ENCODE results near the gene NFKBIB. TPM values are rescaled to one million over a fixed set of nuclear protein-coding genes. Genes with fewer than 3 reads are reported as not detected.
"Not testable (repeated sequence)": the region's sequence is repeated elsewhere in the genome, so short reads cannot be mapped to it uniquely, and the experiment has no call there.

NFKBIB gene
- total and polyA plus RNA-seq, 10 donors = 18.1 to 33.5 (median 23.1) TPM

DNA sequence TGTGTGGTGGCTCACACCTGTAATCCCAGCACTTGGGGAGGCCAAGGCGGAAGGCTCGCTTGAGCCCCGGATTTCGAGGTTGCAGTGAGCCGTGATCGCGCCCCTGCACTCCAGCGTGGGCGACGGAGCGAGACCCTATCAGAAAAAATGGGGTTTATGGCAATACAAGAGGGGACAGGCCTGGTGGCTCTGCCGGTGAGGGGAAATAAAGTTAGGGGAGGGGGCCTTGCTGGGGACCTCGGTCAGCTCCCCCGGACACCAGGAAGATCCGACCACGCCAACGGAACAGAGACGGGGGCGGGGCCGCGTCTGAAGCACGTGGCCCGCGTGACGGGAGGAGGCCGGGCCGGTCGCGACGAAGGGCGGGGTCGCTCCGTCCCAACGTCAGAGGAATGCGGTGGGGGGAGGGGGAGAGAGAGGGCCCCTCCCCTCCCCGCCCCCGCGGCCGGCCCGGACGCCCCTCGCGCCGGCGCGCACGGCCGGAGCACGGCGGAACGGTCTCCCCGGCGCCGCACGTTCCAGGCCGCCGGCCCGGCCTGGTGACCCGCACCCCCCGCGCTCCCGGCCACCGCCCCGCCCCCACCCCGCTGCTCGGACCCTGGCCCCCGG is 48.0 kb upstream of the NFKBIB start:
- Histone ChIP-seq H3K9me3 (no peaks in the 10 kb centered on the region), H3K4me3 (peak overlapping the region; percentile 54 to 91 (median 60)), H3K36me3 (peaks cover 0 to 21% (median 11%) of the 10 kb centered on the region in 6 donors), H3K27me3 (replicated peaks in 1 of 7) (no peaks in the 10 kb centered on the region), H3K4me1 (peaks cover 20 to 66% (median 51%) of the 10 kb centered on the region in 6 donors), H3K27ac (peak overlapping the region; percentile 95 to 100 (median 99))
- WGBS, 5 donors = 0 to 2% (median 1%) methylated on average over 27 to 67 of the region's 67 CpGs
- peak; percentile 98 for DNase-seq
- intact Hi-C loops (cut with DNase I; ENCODE audit: low total_unique reads) = no loop called here
- TF ChIP-seq POLR2AphosphoS5 (IDR thresholded peaks at IDR 0.05) (peak; percentile 95 to 97 (median 96)), POLR2A (IDR thresholded peaks at IDR 0.05) (peak in 2 of 3 donors; percentile 64 to 85)
- TF ChIP-seq, protein P1, sequence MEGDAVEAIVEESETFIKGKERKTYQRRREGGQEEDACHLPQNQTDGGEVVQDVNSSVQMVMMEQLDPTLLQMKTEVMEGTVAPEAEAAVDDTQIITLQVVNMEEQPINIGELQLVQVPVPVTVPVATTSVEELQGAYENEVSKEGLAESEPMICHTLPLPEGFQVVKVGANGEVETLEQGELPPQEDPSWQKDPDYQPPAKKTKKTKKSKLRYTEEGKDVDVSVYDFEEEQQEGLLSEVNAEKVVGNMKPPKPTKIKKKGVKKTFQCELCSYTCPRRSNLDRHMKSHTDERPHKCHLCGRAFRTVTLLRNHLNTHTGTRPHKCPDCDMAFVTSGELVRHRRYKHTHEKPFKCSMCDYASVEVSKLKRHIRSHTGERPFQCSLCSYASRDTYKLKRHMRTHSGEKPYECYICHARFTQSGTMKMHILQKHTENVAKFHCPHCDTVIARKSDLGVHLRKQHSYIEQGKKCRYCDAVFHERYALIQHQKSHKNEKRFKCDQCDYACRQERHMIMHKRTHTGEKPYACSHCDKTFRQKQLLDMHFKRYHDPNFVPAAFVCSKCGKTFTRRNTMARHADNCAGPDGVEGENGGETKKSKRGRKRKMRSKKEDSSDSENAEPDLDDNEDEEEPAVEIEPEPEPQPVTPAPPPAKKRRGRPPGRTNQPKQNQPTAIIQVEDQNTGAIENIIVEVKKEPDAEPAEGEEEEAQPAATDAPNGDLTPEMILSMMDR (IDR thresholded peaks at IDR 0.05 in 8 of 11, conservative IDR thresholded peaks at IDR 0.05 in 3 of 11) = peak in 1 of 11 experiments; percentile 11

DNA sequence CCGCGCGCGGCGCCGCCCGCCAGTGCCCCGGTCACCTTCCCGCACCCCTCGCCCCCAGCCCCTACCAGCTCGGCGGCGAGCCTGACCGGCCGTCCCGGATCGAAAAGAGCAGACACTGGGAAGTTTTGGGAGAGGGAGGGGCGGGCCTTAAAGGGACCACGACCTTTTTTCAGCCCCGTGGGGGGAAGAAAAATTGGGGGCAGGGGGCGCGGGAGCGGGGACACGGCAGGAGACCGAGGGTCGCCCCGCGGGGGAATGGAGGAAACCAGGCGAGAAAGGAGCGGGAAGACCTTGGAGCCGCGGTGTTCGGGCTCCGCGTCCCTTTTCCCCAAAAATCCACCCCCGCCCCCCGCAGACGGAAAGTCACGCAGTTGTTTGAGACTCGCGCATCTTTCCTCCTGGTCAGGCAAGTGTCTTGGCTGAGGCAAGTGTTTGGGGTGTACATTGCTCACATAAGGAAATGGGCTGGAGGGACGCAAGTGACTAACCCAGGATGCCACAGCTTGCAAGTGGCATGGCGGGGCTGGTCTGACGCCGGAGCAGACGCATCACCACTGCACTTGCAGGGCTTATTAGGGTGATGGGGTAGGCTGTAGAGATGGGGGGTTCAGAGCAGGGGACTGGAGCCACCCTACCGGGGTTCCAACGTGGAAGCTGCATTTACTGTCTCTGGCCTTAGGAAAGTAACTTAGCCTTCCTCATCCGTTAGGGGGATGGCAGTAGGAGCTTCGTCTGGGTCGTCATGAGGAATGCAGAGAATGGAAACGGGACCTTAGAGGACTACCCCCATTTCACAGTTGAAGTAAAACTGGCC is 47.3 kb upstream of the NFKBIB start:
- Histone ChIP-seq H3K36me3 (peaks cover 0 to 14% (median 4%) of the 10 kb centered on the region in 6 donors), H3K4me1 (peaks cover 15 to 66% (median 50%) of the 10 kb centered on the region in 6 donors), H3K27ac (peak overlapping the region; percentile 95 to 100 (median 99)), H3K27me3 (replicated peaks in 1 of 7) (no peaks in the 10 kb centered on the region), H3K4me3 (peak overlapping the region; percentile 54 to 91 (median 60)), H3K9me3 (no peaks in the 10 kb centered on the region)
- WGBS, 5 donors = 0 to 5% (median 2%) methylated on average over 35 to 52 of the region's 52 CpGs
- intact Hi-C loops (cut with DNase I; ENCODE audit: low total_unique reads) = no loop called here
- DNase-seq = peak; percentile 93
- TF ChIP-seq POLR2A (IDR thresholded peaks at IDR 0.05) = peak in 1 of 3 donors; percentile 7
- TF ChIP-seq, protein P1 (IDR thresholded peaks at IDR 0.05 in 8 of 11, conservative IDR thresholded peaks at IDR 0.05 in 3 of 11) = no peak
- peak; percentile 23 to 84 (median 79) for TF ChIP-seq POLR2AphosphoS5 (IDR thresholded peaks at IDR 0.05)

DNA sequence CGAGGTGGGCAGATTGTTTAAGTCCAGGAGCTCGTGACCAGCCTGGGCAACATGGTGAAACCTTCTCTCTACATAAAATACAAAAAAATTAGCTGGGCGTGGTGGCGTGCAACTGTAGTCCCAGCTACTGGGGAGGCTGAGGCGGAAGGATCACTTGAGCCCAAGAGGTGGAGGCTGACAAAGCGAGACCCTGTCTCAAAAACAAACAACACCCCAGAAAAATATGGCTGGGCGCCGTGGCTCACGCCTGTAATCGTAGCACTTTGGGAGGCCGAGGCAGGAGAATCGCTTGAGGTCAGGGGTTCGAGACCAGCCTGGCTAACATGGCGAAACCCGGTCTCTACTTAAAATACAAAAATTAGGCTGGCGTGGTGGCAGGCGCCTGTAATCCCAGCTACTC is 46.6 kb upstream of the NFKBIB start:
- H3K4me1 ChIP-seq = peaks cover 12 to 66% (median 50%) of the 10 kb centered on the region in 6 donors
- H3K27ac ChIP-seq = peak overlapping the region; percentile 95 to 100 (median 99)
- H3K4me3 ChIP-seq = peak overlapping the region in 4 of 8 donors; percentile 61 to 91 (median 66)
- no peak for TF ChIP-seq POLR2A (IDR thresholded peaks at IDR 0.05)
- no peak for TF ChIP-seq POLR2AphosphoS5 (IDR thresholded peaks at IDR 0.05)
- TF ChIP-seq, protein P1 (IDR thresholded peaks at IDR 0.05 in 8 of 11, conservative IDR thresholded peaks at IDR 0.05 in 3 of 11) = no peak
- H3K27me3 ChIP-seq (replicated peaks in 1 of 7) = no peaks in the 10 kb centered on the region
- WGBS, 5 donors = 86 to 92% (median 92%) methylated on average over 17 of the region's 17 CpGs
- no peaks in the 10 kb centered on the region for H3K9me3 ChIP-seq
- intact Hi-C loops (cut with DNase I; ENCODE audit: low total_unique reads) = no loop called here
- H3K36me3 ChIP-seq = peaks cover 0 to 6% (median 2%) of the 10 kb centered on the region in 6 donors
- no peak for DNase-seq

DNA sequence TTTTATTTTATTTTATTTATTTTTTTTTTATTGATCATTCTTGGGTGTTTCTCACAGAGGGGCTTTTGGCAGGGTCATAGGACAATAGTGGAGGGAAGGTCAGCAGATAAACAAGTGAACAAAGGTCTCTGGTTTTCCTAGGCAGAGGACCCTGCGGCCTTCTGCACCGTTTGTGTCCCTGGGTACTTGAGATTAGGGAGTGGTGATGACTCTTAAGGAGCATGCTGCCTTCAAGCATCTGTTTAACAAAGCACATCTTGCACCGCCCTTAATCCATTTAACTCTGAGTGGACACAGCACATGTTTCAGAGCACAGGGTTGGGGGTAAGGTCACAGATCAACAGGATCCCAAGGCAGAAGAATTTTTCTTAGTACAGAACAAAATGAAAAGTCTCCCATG is 44.8 kb upstream of the NFKBIB start:
- DNase-seq; H3K27ac ChIP-seq; H3K27me3 ChIP-seq (replicated peaks in 1 of 7); H3K36me3 ChIP-seq; intact Hi-C loops (cut with DNase I; ENCODE audit: low total_unique reads); H3K9me3 ChIP-seq; H3K4me3 ChIP-seq: not testable (repeated sequence)
- peaks cover 8 to 74% (median 40%) of the 10 kb centered on the region in 6 donors for H3K4me1 ChIP-seq
- 62 to 100% (median 72%) methylated on average over 1 to 3 of the region's 3 CpGs for WGBS, 5 donors

DNA sequence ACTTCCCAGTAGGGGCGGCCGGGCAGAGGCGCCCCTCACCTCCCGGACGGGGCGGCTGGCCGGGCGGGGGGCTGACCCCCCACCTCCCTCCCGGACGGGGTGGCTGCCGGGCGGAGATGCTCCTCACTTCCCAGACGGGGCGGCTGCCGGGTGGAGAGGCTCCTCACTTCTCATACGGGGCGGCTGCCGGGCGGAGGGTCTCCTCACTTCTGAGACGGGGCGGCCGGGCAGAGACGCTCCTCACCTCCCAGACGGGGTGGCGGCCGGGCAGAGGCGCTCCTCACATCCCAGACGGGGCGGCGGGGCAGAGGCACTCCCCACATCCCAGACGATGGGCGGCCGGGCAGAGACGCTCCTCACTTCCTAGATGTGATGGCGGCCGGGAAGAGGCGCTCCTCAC is 44.0 kb upstream of the NFKBIB start:
- WGBS, 5 donors = 82 to 98% (median 91%) methylated on average over 8 to 29 of the region's 37 CpGs
- peaks cover 8 to 78% (median 42%) of the 10 kb centered on the region in 6 donors for H3K4me1 ChIP-seq
- H3K9me3 ChIP-seq; DNase-seq; intact Hi-C loops (cut with DNase I; ENCODE audit: low total_unique reads); H3K27ac ChIP-seq; H3K27me3 ChIP-seq (replicated peaks in 1 of 7); H3K4me3 ChIP-seq; H3K36me3 ChIP-seq: not testable (repeated sequence)

All from spleen (tissue), 11 donors.